ENCODE results near the gene PAFAH2. TPM values are rescaled to one million over a fixed set of nuclear protein-coding genes. Genes with fewer than 3 reads are reported as not detected.
"Not testable (repeated sequence)": the region's sequence is repeated elsewhere in the genome, so short reads cannot be mapped to it uniquely, and the experiment has no call there.

Gene PAFAH2
- total and polyA plus RNA-seq, 2 donors = 7.4 to 10.0 TPM

- 52% methylated on average over 1 of the region's 1 CpG for WGBS
- Histone ChIP-seq H3K4me3 (ENCODE audit: low read depth, low read length) (no peak overlapping the region), H3K4me1 (ENCODE audit: insufficient read depth) (no peaks in the 10 kb centered on the region), H3K27ac (ENCODE audit: low read depth) (no peak overlapping the region), H3K36me3 (ENCODE audit: insufficient read depth) (no peaks in the 10 kb centered on the region)
- DNase-seq (ENCODE audit: extremely low spot score) = no peak
Observed at GRCh38 chr1:25971811-25972180, 26.1 kb downstream of the PAFAH2 start.

DNA sequence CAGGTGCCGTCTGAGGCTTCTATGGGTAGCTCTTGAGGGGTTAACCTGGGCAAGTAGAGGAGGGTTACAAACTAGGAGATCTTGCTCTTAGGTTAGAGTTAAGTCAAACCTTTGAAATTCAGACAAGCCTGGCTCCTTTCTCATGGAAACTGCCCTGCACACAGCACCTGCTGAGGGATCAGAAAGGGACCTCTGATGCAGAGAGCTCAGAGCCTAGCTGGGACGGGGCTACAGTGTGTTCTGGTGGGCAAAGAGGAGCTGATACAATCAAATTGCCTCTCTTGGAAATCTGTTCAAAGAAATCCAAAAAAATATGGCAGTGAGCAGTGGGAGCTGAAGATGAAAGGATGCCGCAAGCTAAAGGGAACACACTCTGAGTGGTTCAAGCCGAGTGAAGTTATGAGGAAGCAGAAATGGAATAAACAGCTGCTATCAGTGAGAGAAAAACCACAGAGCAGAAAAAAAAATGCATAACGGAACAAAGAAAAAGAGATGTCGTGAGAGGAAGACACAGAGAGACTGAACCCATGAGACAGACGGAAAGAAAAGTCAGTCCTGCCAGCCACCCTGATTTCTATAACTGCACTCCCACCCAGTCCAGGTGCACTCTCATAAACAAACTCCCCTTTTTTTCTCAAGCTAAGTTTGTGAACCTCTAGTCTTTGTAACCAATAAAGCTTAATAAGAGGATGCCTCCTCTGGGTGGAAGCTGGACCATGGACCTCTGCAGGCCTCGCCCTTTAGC, 26.6 kb downstream of the PAFAH2 start:
- Histone ChIP-seq H3K27ac (ENCODE audit: low read depth) (no peak overlapping the region), H3K4me1 (ENCODE audit: insufficient read depth) (no peaks in the 10 kb centered on the region), H3K36me3 (ENCODE audit: insufficient read depth) (no peaks in the 10 kb centered on the region), H3K4me3 (ENCODE audit: low read depth, low read length) (no peak overlapping the region)
- DNase-seq (ENCODE audit: extremely low spot score) = no peak
- 59% methylated on average over 8 of the region's 8 CpGs for WGBS

- 97% methylated on average over 3 of the region's 3 CpGs for WGBS
- no peak for DNase-seq (ENCODE audit: extremely low spot score)
Observed at GRCh38 chr1:25967308-25967707, 30.6 kb downstream of the PAFAH2 start.

GRCh38 chr1:25959611-25960010, 38.3 kb downstream of the PAFAH2 start:
- no peaks in the 10 kb centered on the region for H3K36me3 ChIP-seq (ENCODE audit: insufficient read depth)
- H3K4me1 ChIP-seq (ENCODE audit: insufficient read depth) = no peaks in the 10 kb centered on the region
- peak; percentile 17 for DNase-seq (ENCODE audit: extremely low spot score)
- H3K27ac ChIP-seq (ENCODE audit: low read depth) = no peak overlapping the region
- H3K4me3 ChIP-seq (ENCODE audit: low read depth, low read length) = no peak overlapping the region
- WGBS = 90% methylated on average over 2 of the region's 2 CpGs

More at GRCh38 chr1:25967308-25967707, 30.6 kb downstream of the PAFAH2 start:
- Histone ChIP-seq H3K4me1 (ENCODE audit: insufficient read depth) (no peaks in the 10 kb centered on the region), H3K36me3 (ENCODE audit: insufficient read depth) (no peaks in the 10 kb centered on the region), H3K4me3 (ENCODE audit: low read depth, low read length) (no peak overlapping the region), H3K27ac (ENCODE audit: low read depth) (no peak overlapping the region)

GRCh38 chr1:25958465-25958864, 39.4 kb downstream of the PAFAH2 start:
- no peak overlapping the region for H3K27ac ChIP-seq (ENCODE audit: low read depth)
- no peak for DNase-seq (ENCODE audit: extremely low spot score)
- H3K4me3 ChIP-seq (ENCODE audit: low read depth, low read length) = no peak overlapping the region
- WGBS = 93% methylated on average over 6 of the region's 6 CpGs
- no peaks in the 10 kb centered on the region for H3K36me3 ChIP-seq (ENCODE audit: insufficient read depth)
- no peaks in the 10 kb centered on the region for H3K4me1 ChIP-seq (ENCODE audit: insufficient read depth)

DNA sequence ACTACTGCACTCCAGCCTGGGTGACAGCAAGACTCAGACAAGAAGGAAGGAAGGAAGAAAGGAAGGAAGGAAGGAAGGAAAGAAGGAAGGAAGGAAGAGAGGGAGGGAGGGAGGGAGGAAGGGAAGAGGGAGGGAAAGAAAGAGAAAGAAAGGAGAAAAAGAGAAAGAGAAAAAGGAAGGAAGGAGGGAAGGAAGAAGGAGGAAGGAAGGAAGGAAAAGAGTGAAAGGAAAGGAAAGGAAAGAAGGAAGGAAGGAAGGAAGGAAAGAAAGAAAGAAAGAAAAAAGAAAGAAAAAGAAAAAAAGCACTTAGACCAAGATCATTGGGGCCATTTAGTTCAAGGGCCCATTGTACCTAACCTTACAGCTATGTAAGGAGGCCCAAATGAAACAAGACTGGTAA, 42.3 kb downstream of the PAFAH2 start:
- no peaks in the 10 kb centered on the region for H3K4me1 ChIP-seq (ENCODE audit: insufficient read depth)
- no peak for DNase-seq (ENCODE audit: extremely low spot score)
- H3K27ac ChIP-seq (ENCODE audit: low read depth) = no peak overlapping the region
- H3K36me3 ChIP-seq (ENCODE audit: insufficient read depth) = no peaks in the 10 kb centered on the region
- no peak overlapping the region for H3K4me3 ChIP-seq (ENCODE audit: low read depth, low read length)

GRCh38 chr1:25954282-25954938, 43.5 kb downstream of the PAFAH2 start:
- Histone ChIP-seq H3K27ac (ENCODE audit: low read depth) (no peak overlapping the region), H3K36me3 (ENCODE audit: insufficient read depth) (no peaks in the 10 kb centered on the region), H3K4me1 (ENCODE audit: insufficient read depth) (no peaks in the 10 kb centered on the region), H3K4me3 (ENCODE audit: low read depth, low read length) (no peak overlapping the region)
- WGBS = 88% methylated on average over 10 of the region's 10 CpGs
- DNase-seq (ENCODE audit: extremely low spot score) = no peak

GRCh38 chr1:25952841-25953401, 44.9 kb downstream of the PAFAH2 start:
- Histone ChIP-seq H3K4me1 (ENCODE audit: insufficient read depth) (no peaks in the 10 kb centered on the region), H3K4me3 (ENCODE audit: low read depth, low read length) (no peak overlapping the region), H3K36me3 (ENCODE audit: insufficient read depth) (no peaks in the 10 kb centered on the region), H3K27ac (ENCODE audit: low read depth) (no peak overlapping the region)
- WGBS = 27% methylated on average over 4 of the region's 4 CpGs
- DNase-seq (ENCODE audit: extremely low spot score) = peak; percentile 64

GRCh38 chr1:25948641-25949040, 49.2 kb downstream of the PAFAH2 start:
- Histone ChIP-seq H3K4me3 (ENCODE audit: low read depth, low read length) (no peak overlapping the region), H3K4me1 (ENCODE audit: insufficient read depth) (no peaks in the 10 kb centered on the region)
- 72% methylated on average over 4 of the region's 4 CpGs for WGBS

GRCh38 chr1:25947027-25947426, 50.8 kb downstream of the PAFAH2 start:
- Histone ChIP-seq H3K36me3 (ENCODE audit: insufficient read depth) (no peaks in the 10 kb centered on the region), H3K27ac (ENCODE audit: low read depth) (no peak overlapping the region), H3K4me1 (ENCODE audit: insufficient read depth) (no peaks in the 10 kb centered on the region), H3K4me3 (ENCODE audit: low read depth, low read length) (no peak overlapping the region)
- no peak for DNase-seq (ENCODE audit: extremely low spot score)
- 95% methylated on average over 2 of the region's 2 CpGs for WGBS

More at GRCh38 chr1:25948641-25949040, 49.2 kb downstream of the PAFAH2 start:
- Histone ChIP-seq H3K27ac (ENCODE audit: low read depth) (no peak overlapping the region), H3K36me3 (ENCODE audit: insufficient read depth) (no peaks in the 10 kb centered on the region)
- DNase-seq (ENCODE audit: extremely low spot score) = no peak

DNA sequence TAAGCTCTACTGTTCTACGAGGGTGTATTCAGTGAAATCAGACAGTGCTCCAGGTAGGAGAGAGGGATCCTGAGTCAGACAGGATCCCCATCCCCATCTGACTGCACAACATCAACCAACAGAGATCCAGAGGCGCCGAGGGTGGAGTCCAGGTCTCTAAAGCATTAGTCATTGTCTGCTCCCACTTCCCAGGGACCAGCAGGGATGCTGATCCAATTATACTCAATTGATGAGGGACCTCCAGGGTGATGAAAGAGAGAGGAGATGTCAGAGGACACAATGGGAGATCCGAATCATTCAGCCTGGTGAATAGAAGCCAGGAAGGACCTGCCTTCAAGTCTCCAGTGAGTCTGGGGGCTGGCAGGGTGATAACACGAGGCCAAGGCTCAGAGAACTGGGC, 52.1 kb downstream of the PAFAH2 start:
- WGBS = 87% methylated on average over 5 of the region's 5 CpGs
- Histone ChIP-seq H3K4me1 (ENCODE audit: insufficient read depth) (no peaks in the 10 kb centered on the region), H3K36me3 (ENCODE audit: insufficient read depth) (no peaks in the 10 kb centered on the region), H3K4me3 (ENCODE audit: low read depth, low read length) (no peak overlapping the region), H3K27ac (ENCODE audit: low read depth) (no peak overlapping the region)
- DNase-seq (ENCODE audit: extremely low spot score) = no peak

DNA sequence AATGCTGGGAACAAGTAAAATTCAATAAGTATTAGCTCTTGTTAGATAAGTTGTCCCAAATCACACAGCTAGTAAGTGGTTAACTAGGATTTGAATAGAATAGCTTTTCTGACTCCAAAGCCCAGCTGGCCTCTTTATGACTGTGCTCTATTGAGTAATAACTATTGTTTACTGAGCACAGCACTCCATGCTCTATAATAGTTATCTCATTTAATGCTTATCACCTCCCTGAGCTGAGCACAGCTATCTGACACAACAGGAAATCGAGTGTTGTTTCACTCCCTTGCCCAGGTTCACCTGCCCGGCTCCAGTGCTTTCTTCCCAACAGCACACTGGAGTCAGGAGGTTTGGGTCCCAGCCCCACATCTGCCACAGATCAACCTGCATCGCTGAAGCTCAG, 52.9 kb downstream of the PAFAH2 start:
- no peak for DNase-seq (ENCODE audit: extremely low spot score)
- no peaks in the 10 kb centered on the region for H3K4me1 ChIP-seq (ENCODE audit: insufficient read depth)
- H3K36me3 ChIP-seq (ENCODE audit: insufficient read depth) = no peaks in the 10 kb centered on the region
- 72% methylated on average over 3 of the region's 3 CpGs for WGBS
- H3K27ac ChIP-seq (ENCODE audit: low read depth) = no peak overlapping the region
- H3K4me3 ChIP-seq (ENCODE audit: low read depth, low read length) = no peak overlapping the region

- H3K27ac ChIP-seq (ENCODE audit: low read depth); H3K4me1 ChIP-seq (ENCODE audit: insufficient read depth); DNase-seq (ENCODE audit: extremely low spot score); H3K4me3 ChIP-seq (ENCODE audit: low read depth, low read length); H3K36me3 ChIP-seq (ENCODE audit: insufficient read depth): not testable (repeated sequence)
- 91% methylated on average over 5 of the region's 5 CpGs for WGBS
Observed at GRCh38 chr1:25943511-25943910, 54.4 kb downstream of the PAFAH2 start.

- Histone ChIP-seq H3K4me1 (ENCODE audit: insufficient read depth) (no peaks in the 10 kb centered on the region), H3K4me3 (ENCODE audit: low read depth, low read length) (no peak overlapping the region), H3K27ac (ENCODE audit: low read depth) (no peak overlapping the region), H3K36me3 (ENCODE audit: insufficient read depth) (no peaks in the 10 kb centered on the region)
- 63% methylated on average over 4 of the region's 4 CpGs for WGBS
- DNase-seq (ENCODE audit: extremely low spot score) = no peak
Observed at GRCh38 chr1:25936947-25937346, 60.9 kb downstream of the PAFAH2 start.
